Urothelium cell line (cell line): ENCODE measurements around the gene KLHL33.

ENCODE experiments used
- DNase-seq: peaks from one replicate; pipeline ENCODE4 v3.0.0; 2011; ENCODE audit warnings: low spot score, mixed read lengths
- FAIRE-seq: peaks from 2 replicates; lab custom pipeline; 2011; peaks lifted over from hg19 to GRCh38; lab: Jason Lieb, UNC

KLHL33 gene

GRCh38 chr14:20417250-20418186, 18.4 kb downstream of the KLHL33 start:
- no peak for FAIRE-seq
- no peak for DNase-seq

GRCh38 chr14:20416223-20416622, 19.7 kb downstream of the KLHL33 start:
- FAIRE-seq (no peak), DNase-seq (no peak)

- FAIRE-seq, result no peak
- peak; percentile 58 for DNase-seq
Observed at GRCh38 chr14:20415782-20416206, 20.2 kb downstream of the KLHL33 start.

- no peak for DNase-seq
- no peak for FAIRE-seq
Observed at GRCh38 chr14:20413744-20414082, 22.3 kb downstream of the KLHL33 start.

GRCh38 chr14:20412876-20413743, 22.9 kb downstream of the KLHL33 start, which contains the start of gene TEP1:
Gene TEP1, minus strand, starts transcription at chr14:20413501. Its CDS starts 5,062 bp downstream, at chr14:20408439.
- no peak for FAIRE-seq

GRCh38 chr14:20412411-20412810, 23.6 kb downstream of the KLHL33 start:
- DNase-seq (no peak), FAIRE-seq (no peak)

More at GRCh38 chr14:20412876-20413743, 22.9 kb downstream of the KLHL33 start, which contains the start of gene TEP1:
- DNase-seq, result peak; percentile 94

GRCh38 chr14:20409226-20409625, 26.7 kb downstream of the KLHL33 start:
- FAIRE-seq (no peak), DNase-seq (no peak)

GRCh38 chr14:20403521-20403920, 32.4 kb downstream of the KLHL33 start:
- DNase-seq (no peak), FAIRE-seq (no peak)

GRCh38 chr14:20400965-20401593, 34.9 kb downstream of the KLHL33 start:
- FAIRE-seq (no peak), DNase-seq (peak; percentile 76)

- DNase-seq (no peak), FAIRE-seq (no peak)
Observed at GRCh38 chr14:20400589-20400964, 35.4 kb downstream of the KLHL33 start.

- DNase-seq (no peak), FAIRE-seq (no peak)
Observed at GRCh38 chr14:20397511-20397910, 38.5 kb downstream of the KLHL33 start.

- DNase-seq, result no peak
- FAIRE-seq, result no peak
Observed at GRCh38 chr14:20391505-20391904, 44.5 kb downstream of the KLHL33 start.

GRCh38 chr14:20388159-20388558, 47.8 kb downstream of the KLHL33 start:
- FAIRE-seq (no peak), DNase-seq (no peak)

GRCh38 chr14:20387576-20387975, 48.4 kb downstream of the KLHL33 start:
- no peak for FAIRE-seq
- DNase-seq, result no peak

- no peak for FAIRE-seq
Observed at GRCh38 chr14:20386276-20386855, 49.6 kb downstream of the KLHL33 start.

GRCh38 chr14:20384886-20385285, 51.1 kb downstream of the KLHL33 start:
- no peak for FAIRE-seq
- no peak for DNase-seq

More at GRCh38 chr14:20386276-20386855, 49.6 kb downstream of the KLHL33 start:
- no peak for DNase-seq

GRCh38 chr14:20384321-20384720, 51.6 kb downstream of the KLHL33 start:
- DNase-seq (no peak), FAIRE-seq (no peak)

- FAIRE-seq, result no peak
- DNase-seq, result no peak
Observed at GRCh38 chr14:20383636-20384035, 52.3 kb downstream of the KLHL33 start.

GRCh38 chr14:20383032-20383431, 52.9 kb downstream of the KLHL33 start:
- no peak for FAIRE-seq
- DNase-seq, result no peak

GRCh38 chr14:20382526-20382925, 53.4 kb downstream of the KLHL33 start:
- DNase-seq, result no peak
- no peak for FAIRE-seq

GRCh38 chr14:20381341-20381740, 54.6 kb downstream of the KLHL33 start:
- FAIRE-seq (no peak), DNase-seq (no peak)
